ENCODE results near the gene SORBS1. TPM values are rescaled to one million over a fixed set of nuclear protein-coding genes. Genes with fewer than 3 reads are reported as not detected.
A peak's percentile ranks its signal among the peaks of the same experiment; 100 is the strongest.

SORBS1 gene
- total and polyA plus RNA-seq, 2 experiments from 2014 or later: 0.65 to 1.2 TPM

DNA sequence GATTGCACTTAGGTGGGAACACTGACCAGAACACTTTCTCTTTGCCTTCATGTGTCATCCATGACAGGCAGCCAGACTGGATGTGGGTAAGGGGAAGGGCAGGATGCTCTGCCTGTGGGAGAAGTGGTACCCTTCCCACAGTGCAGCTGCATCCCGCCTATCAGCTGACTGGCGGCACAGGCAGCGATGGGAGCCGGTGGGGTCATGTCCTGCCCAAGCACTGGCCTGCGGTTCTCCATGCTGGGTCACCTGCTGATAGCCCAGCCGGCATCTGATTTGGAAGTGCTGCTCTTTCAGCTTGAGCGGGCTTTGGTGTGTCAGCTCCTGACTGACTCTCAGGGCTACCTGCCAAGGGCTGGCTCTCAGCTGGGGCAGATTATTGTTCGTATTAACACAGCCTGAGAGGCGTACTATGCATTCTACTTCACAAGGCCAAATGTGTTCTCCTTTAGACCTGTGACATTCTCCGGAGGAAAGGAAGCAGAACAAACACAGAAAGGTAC lies 165.2 kb downstream of the SORBS1 start:
- no peaks in the 10 kb centered on the region for H3K27me3 ChIP-seq (replicated peaks; ENCODE audit: insufficient read depth)
- no peaks in the 10 kb centered on the region for H3K4me1 ChIP-seq (ENCODE audit: insufficient read depth)
- H3K4me2 ChIP-seq (ENCODE audit: unreplicated experiment): no peak overlapping the region
- no peak for DNase-seq
- H3K79me2 ChIP-seq (ENCODE audit: insufficient read depth): no peaks in the 10 kb centered on the region
- in situ Hi-C loops (cut with MboI): no loop called here
- no peaks in the 10 kb centered on the region for H3K36me3 ChIP-seq (ENCODE audit: low read depth)
- no peak overlapping the region for H2AFZ ChIP-seq
- H4K20me1 ChIP-seq (ENCODE audit: insufficient read depth): no peaks in the 10 kb centered on the region
- WGBS, 2 experiments (ENCODE audit: low coverage in 1 of 2, low lambda C conversion rate in 2 of 2, missing lambda C conversion rate in 2 of 2): 73 to 76% methylated on average over 10 of the region's 10 CpGs
- H3K27ac ChIP-seq: no peak overlapping the region
- no peak overlapping the region for H3K4me3 ChIP-seq
- H3K9ac ChIP-seq: no peak overlapping the region
- H3K9me3 ChIP-seq (ENCODE audit: low read depth): no peaks in the 10 kb centered on the region
- H3K9me2 ChIP-seq (ENCODE audit: insufficient read depth): no peaks in the 10 kb centered on the region
- H3F3A ChIP-seq (ENCODE audit: insufficient read depth): no peaks in the 10 kb centered on the region
- TF ChIP-seq EZH2phosphoT487 (IDR thresholded peaks at IDR 0.05; ENCODE audit: insufficient read depth, low read depth): no peak
- no peak for TF ChIP-seq EZH2 (IDR thresholded peaks at IDR 0.05; ENCODE audit: insufficient read depth, poor library complexity, severe bottlenecking)

GRCh38 chr10:95394161-95394880 lies 166.8 kb downstream of the SORBS1 start:
- DNase-seq: peak; percentile 4
- no peak overlapping the region for H2AFZ ChIP-seq
- H3K9me2 ChIP-seq (ENCODE audit: insufficient read depth): no peaks in the 10 kb centered on the region
- no peaks in the 10 kb centered on the region for H3K4me1 ChIP-seq (ENCODE audit: insufficient read depth)
- H3K9me3 ChIP-seq (ENCODE audit: low read depth): no peaks in the 10 kb centered on the region
- H3K36me3 ChIP-seq (ENCODE audit: low read depth): no peaks in the 10 kb centered on the region
- no peak overlapping the region for H3K27ac ChIP-seq
- no peak for TF ChIP-seq EZH2 (IDR thresholded peaks at IDR 0.05; ENCODE audit: insufficient read depth, poor library complexity, severe bottlenecking)
- TF ChIP-seq EZH2phosphoT487 (IDR thresholded peaks at IDR 0.05; ENCODE audit: insufficient read depth, low read depth): no peak
- H3F3A ChIP-seq (ENCODE audit: insufficient read depth): no peaks in the 10 kb centered on the region
- H3K4me2 ChIP-seq (ENCODE audit: unreplicated experiment): no peak overlapping the region
- no peaks in the 10 kb centered on the region for H3K79me2 ChIP-seq (ENCODE audit: insufficient read depth)
- H4K20me1 ChIP-seq (ENCODE audit: insufficient read depth): no peaks in the 10 kb centered on the region
- 72 to 74% methylated on average over 6 of the region's 6 CpGs for WGBS, 2 experiments (ENCODE audit: low coverage in 1 of 2, low lambda C conversion rate in 2 of 2, missing lambda C conversion rate in 2 of 2)
- in situ Hi-C loops (cut with MboI): no loop called here
- H3K4me3 ChIP-seq: no peak overlapping the region
- no peaks in the 10 kb centered on the region for H3K27me3 ChIP-seq (replicated peaks; ENCODE audit: insufficient read depth)
- H3K9ac ChIP-seq: no peak overlapping the region

- no peaks in the 10 kb centered on the region for H3K9me3 ChIP-seq (ENCODE audit: low read depth)
- no peak for DNase-seq
- no peak overlapping the region for H2AFZ ChIP-seq
- no peaks in the 10 kb centered on the region for H3F3A ChIP-seq (ENCODE audit: insufficient read depth)
- H3K36me3 ChIP-seq (ENCODE audit: low read depth): no peaks in the 10 kb centered on the region
- H3K79me2 ChIP-seq (ENCODE audit: insufficient read depth): no peaks in the 10 kb centered on the region
- no peak overlapping the region for H3K4me2 ChIP-seq (ENCODE audit: unreplicated experiment)
- WGBS, 2 experiments (ENCODE audit: low coverage in 1 of 2, low lambda C conversion rate in 2 of 2, missing lambda C conversion rate in 2 of 2): 79 to 84% methylated on average over 7 of the region's 7 CpGs
- no peak overlapping the region for H3K9ac ChIP-seq
- no peaks in the 10 kb centered on the region for H3K4me1 ChIP-seq (ENCODE audit: insufficient read depth)
- no peaks in the 10 kb centered on the region for H4K20me1 ChIP-seq (ENCODE audit: insufficient read depth)
- H3K27ac ChIP-seq: no peak overlapping the region
- H3K4me3 ChIP-seq: no peak overlapping the region
- no peaks in the 10 kb centered on the region for H3K9me2 ChIP-seq (ENCODE audit: insufficient read depth)
- TF ChIP-seq EZH2 (IDR thresholded peaks at IDR 0.05; ENCODE audit: insufficient read depth, poor library complexity, severe bottlenecking): no peak
- no peak for TF ChIP-seq EZH2phosphoT487 (IDR thresholded peaks at IDR 0.05; ENCODE audit: insufficient read depth, low read depth)
- H3K27me3 ChIP-seq (replicated peaks; ENCODE audit: insufficient read depth): no peaks in the 10 kb centered on the region
- in situ Hi-C loops (cut with MboI): no loop called here
Observed at GRCh38 chr10:95392681-95393164, 168.4 kb downstream of the SORBS1 start.

DNA sequence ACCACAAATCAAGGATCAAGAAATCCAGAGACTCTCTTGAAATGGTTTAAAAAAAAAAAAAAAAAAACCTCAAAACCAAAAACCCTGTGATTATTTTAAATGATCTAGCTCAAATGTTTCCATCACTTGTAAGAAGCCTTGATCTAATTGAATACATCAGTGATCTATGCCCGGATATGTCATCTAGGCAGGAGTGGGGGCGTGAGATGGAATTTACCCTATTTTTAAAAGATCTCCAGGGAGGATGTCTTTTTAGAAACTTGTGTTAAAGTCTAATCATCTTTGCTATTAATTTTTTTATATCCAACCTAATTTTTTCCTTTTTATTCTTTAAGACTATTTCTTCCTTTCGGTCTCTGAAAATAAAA lies 169.0 kb downstream of the SORBS1 start:
- 64 to 80% methylated on average over 3 of the region's 3 CpGs for WGBS, 2 experiments (ENCODE audit: low coverage in 1 of 2, low lambda C conversion rate in 2 of 2, missing lambda C conversion rate in 2 of 2)
- Histone ChIP-seq H3K4me1 (ENCODE audit: insufficient read depth) (no peaks in the 10 kb centered on the region), H3K9me2 (ENCODE audit: insufficient read depth) (no peaks in the 10 kb centered on the region), H3K27me3 (replicated peaks; ENCODE audit: insufficient read depth) (no peaks in the 10 kb centered on the region), H4K20me1 (ENCODE audit: insufficient read depth) (no peaks in the 10 kb centered on the region), H3F3A (ENCODE audit: insufficient read depth) (no peaks in the 10 kb centered on the region), H3K4me2 (ENCODE audit: unreplicated experiment) (no peak overlapping the region), H3K79me2 (ENCODE audit: insufficient read depth) (no peaks in the 10 kb centered on the region), H3K27ac (no peak overlapping the region), H3K9me3 (ENCODE audit: low read depth) (no peaks in the 10 kb centered on the region), H2AFZ (no peak overlapping the region), H3K9ac (no peak overlapping the region), H3K36me3 (ENCODE audit: low read depth) (no peaks in the 10 kb centered on the region), H3K4me3 (no peak overlapping the region)
- TF ChIP-seq EZH2phosphoT487 (IDR thresholded peaks at IDR 0.05; ENCODE audit: insufficient read depth, low read depth): no peak
- no peak for TF ChIP-seq EZH2 (IDR thresholded peaks at IDR 0.05; ENCODE audit: insufficient read depth, poor library complexity, severe bottlenecking)
- in situ Hi-C loops (cut with MboI): no loop called here
- no peak for DNase-seq

All from GM23248 (cell line).